ENCODE results near the gene CST9.

- TF ChIP-seq EZH2phosphoT487 (IDR thresholded peaks at IDR 0.05; ENCODE audit: low read length): no peak
- TF ChIP-seq CTCF (IDR thresholded peaks at IDR 0.05; ENCODE audit: low read length): no peak
- TF ChIP-seq EZH2 (optimal IDR thresholded peaks at IDR 0.05; ENCODE audit: low read depth, low read length): no peak
Measured at GRCh38 chr20:23569570-23569969, 36.1 kb downstream of the CST9 start.
